HUES64 (cell line): ENCODE measurements around the gene TCAP. TPM values are rescaled to one million over a fixed set of nuclear protein-coding genes. Genes with fewer than 3 reads are reported as not detected.

ENCODE experiments used
- H3K27ac ChIP-seq: 2 replicates; pipeline ENCODE4 v1.7.0; 2013; ENCODE audit warnings: low read depth, low read length, inconsistent platforms
- H3K27me3 ChIP-seq: 2 replicates; pipeline ENCODE4 v1.6.1; 2013; ENCODE audit warnings: mild to moderate bottlenecking, low read length; ENCODE audit not compliant: insufficient read depth
- H3K36me3 ChIP-seq: 2 replicates; pipeline ENCODE4 v1.6.1; 2013; ENCODE audit warnings: mild to moderate bottlenecking, low read length; ENCODE audit not compliant: insufficient read depth
- H3K4me1 ChIP-seq: 2 replicates; pipeline ENCODE4 v1.6.1; 2013; ENCODE audit warnings: mild to moderate bottlenecking, low read length, moderate library complexity; ENCODE audit not compliant: insufficient read depth
- H3K4me3 ChIP-seq: 2 replicates; pipeline ENCODE4 v1.5.1; 2013; ENCODE audit warnings: mild to moderate bottlenecking, low read length, moderate library complexity
- H3K9ac ChIP-seq: 2 replicates; pipeline ENCODE4 v1.6.1; 2013; ENCODE audit warnings: mild to moderate bottlenecking, low read depth, low read length
- H3K9me3 ChIP-seq: 2 replicates; pipeline ENCODE4 v1.6.1; 2013; ENCODE audit warnings: low read depth, low read length; ENCODE audit not compliant: insufficient read depth
- WGBS: fragments of 150-250, 120-280 bp; methylation state at CpG from one replicate; pipeline ENCODE4 v1.1.7; 2013; ENCODE audit warnings: missing lambda C conversion rate; 5-methylcytosine and 5-hydroxymethylcytosine counted together
- polyA plus RNA-seq, 2 experiments: library from polyadenylated mRNA; stranded (reverse); fragments of 50-300 nt; gene quantifications; one replicate each; pipeline ENCODE4 v1.2.3, GENCODE V29; 2013

TCAP gene
- polyA plus RNA-seq (2013, experiment 1 of 2) = 0.40 TPM
- 0.32 TPM for polyA plus RNA-seq (2013, experiment 2 of 2)

- Histone ChIP-seq H3K9me3 (no peaks in the 10 kb centered on the region), H3K4me1 (peaks cover 21% of the 10 kb centered on the region), H3K4me3 (no peak within 1 kb of the TSS), H3K36me3 (peaks cover 11% of the 10 kb centered on the region), H3K9ac (no peak within 1 kb of the TSS), H3K27me3 (peaks cover 43% of the 10 kb centered on the region), H3K27ac (no peak within 1 kb of the TSS; the same call in 1 of the 2 replicates)
- WGBS = 70% methylated on average over 15 of the region's 15 CpGs
Observed at GRCh38 chr17:39664581-39665561, at the start of gene TCAP. Gene TCAP, plus strand, starts transcription at chr17:39665349. Its CDS starts 11 bp downstream, at chr17:39665360.

GRCh38 chr17:39615434-39615833, 49.7 kb upstream of the TCAP start:
- no peak overlapping the region for H3K27ac ChIP-seq
- peaks cover 91% of the 10 kb centered on the region for H3K27me3 ChIP-seq
- 58% methylated on average over 6 of the region's 6 CpGs for WGBS
- no peaks in the 10 kb centered on the region for H3K4me1 ChIP-seq
- no peaks in the 10 kb centered on the region for H3K36me3 ChIP-seq
- H3K9ac ChIP-seq = no peak overlapping the region
- H3K9me3 ChIP-seq = no peaks in the 10 kb centered on the region
- no peak overlapping the region for H3K4me3 ChIP-seq

- Histone ChIP-seq H3K27ac (no peak overlapping the region), H3K9ac (no peak overlapping the region), H3K27me3 (peaks cover 90% of the 10 kb centered on the region), H3K36me3 (no peaks in the 10 kb centered on the region), H3K9me3 (no peaks in the 10 kb centered on the region), H3K4me1 (no peaks in the 10 kb centered on the region), H3K4me3 (peak overlapping the region; percentile 66; the same call in 1 of the 2 replicates)
- WGBS = 74% methylated on average over 3 of the region's 3 CpGs
Observed at GRCh38 chr17:39617100-39617445, 48.1 kb upstream of the TCAP start.

- Histone ChIP-seq H3K36me3 (no peaks in the 10 kb centered on the region), H3K4me3 (peak overlapping the region; percentile 66), H3K4me1 (no peaks in the 10 kb centered on the region), H3K9me3 (no peaks in the 10 kb centered on the region), H3K27me3 (peaks cover 86% of the 10 kb centered on the region), H3K27ac (no peak overlapping the region), H3K9ac (no peak overlapping the region)
- under 1% methylated on average over 79 of the region's 79 CpGs for WGBS
Observed at GRCh38 chr17:39617446-39618245, 47.5 kb upstream of the TCAP start.

GRCh38 chr17:39618246-39618913, 46.8 kb upstream of the TCAP start:
- Histone ChIP-seq H3K36me3 (no peaks in the 10 kb centered on the region), H3K9me3 (no peaks in the 10 kb centered on the region), H3K9ac (no peak overlapping the region), H3K4me3 (peak overlapping the region; percentile 66), H3K27me3 (peaks cover 82% of the 10 kb centered on the region), H3K27ac (no peak overlapping the region), H3K4me1 (no peaks in the 10 kb centered on the region)
- 1% methylated on average over 32 of the region's 33 CpGs for WGBS

- peak overlapping the region; percentile 66; the same call in 1 of the 2 replicates for H3K4me3 ChIP-seq
- peaks cover 83% of the 10 kb centered on the region for H3K27me3 ChIP-seq
- no peaks in the 10 kb centered on the region; the same call in 1 of the 2 replicates for H3K4me1 ChIP-seq
- H3K9me3 ChIP-seq = no peaks in the 10 kb centered on the region
- H3K27ac ChIP-seq = no peak overlapping the region
- H3K9ac ChIP-seq = no peak overlapping the region
- no peaks in the 10 kb centered on the region for H3K36me3 ChIP-seq
- 63% methylated on average over 13 of the region's 13 CpGs for WGBS
Observed at GRCh38 chr17:39618956-39619785, 46.0 kb upstream of the TCAP start.

GRCh38 chr17:39619786-39620101, 45.4 kb upstream of the TCAP start:
- no peaks in the 10 kb centered on the region for H3K9me3 ChIP-seq
- 29% methylated on average over 1 of the region's 1 CpG for WGBS
- no peak overlapping the region for H3K4me3 ChIP-seq
- H3K27me3 ChIP-seq = peaks cover 82% of the 10 kb centered on the region
- H3K27ac ChIP-seq = no peak overlapping the region
- no peak overlapping the region for H3K9ac ChIP-seq
- no peaks in the 10 kb centered on the region; the same call in 1 of the 2 replicates for H3K4me1 ChIP-seq
- H3K36me3 ChIP-seq = no peaks in the 10 kb centered on the region

GRCh38 chr17:39621523-39622379, 43.4 kb upstream of the TCAP start:
- no peaks in the 10 kb centered on the region for H3K9me3 ChIP-seq
- no peak overlapping the region for H3K4me3 ChIP-seq
- H3K27ac ChIP-seq = no peak overlapping the region
- H3K27me3 ChIP-seq = peaks cover 82% of the 10 kb centered on the region
- no peak overlapping the region for H3K9ac ChIP-seq
- 15% methylated on average over 25 of the region's 26 CpGs for WGBS
- no peaks in the 10 kb centered on the region for H3K36me3 ChIP-seq
- H3K4me1 ChIP-seq = no peaks in the 10 kb centered on the region; the same call in 1 of the 2 replicates

- no peak overlapping the region for H3K27ac ChIP-seq
- H3K36me3 ChIP-seq = no peaks in the 10 kb centered on the region
- H3K9ac ChIP-seq = no peak overlapping the region
- H3K27me3 ChIP-seq = peaks cover 82% of the 10 kb centered on the region
- H3K9me3 ChIP-seq = no peaks in the 10 kb centered on the region
- no peak overlapping the region for H3K4me3 ChIP-seq
- WGBS = 71% methylated on average over 16 of the region's 16 CpGs
- no peaks in the 10 kb centered on the region; the same call in 1 of the 2 replicates for H3K4me1 ChIP-seq
Observed at GRCh38 chr17:39622380-39623006, 42.7 kb upstream of the TCAP start.
